ENCODE measurements around the gene ROR2.

DNA sequence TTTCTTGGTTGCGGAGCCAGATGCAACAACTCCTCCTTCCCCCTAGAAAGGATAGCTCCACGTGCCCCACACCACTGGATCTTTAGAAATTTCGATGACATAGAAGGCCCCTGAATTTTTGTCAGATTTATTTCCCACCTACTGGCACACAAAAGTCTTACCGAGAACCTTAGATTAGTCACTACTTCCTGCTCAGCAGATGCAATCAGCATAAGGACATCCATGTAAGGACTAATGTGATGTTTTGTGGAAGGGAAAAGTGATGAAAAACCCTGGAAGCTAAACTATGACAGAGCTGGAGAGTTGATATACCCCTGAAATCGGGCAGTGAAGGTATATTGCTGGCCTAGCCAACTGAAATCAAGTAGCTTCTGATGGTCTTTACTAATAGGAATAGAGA, 400.9 kb downstream of the ROR2 start:
- TF ChIP-seq POLR2AphosphoS5 (IDR thresholded peaks at IDR 0.05; ENCODE audit: borderline replicate concordance, low read depth, low read length) = no peak
- no peak for TF ChIP-seq EZH2 (IDR thresholded peaks at IDR 0.05)
- TF ChIP-seq FOXP2 (optimal IDR thresholded peaks at IDR 0.05; ENCODE audit: control extremely low read depth, extremely low read length, insufficient read depth) = no peak

Data from SK-N-MC (cell line).